ENCODE data around the gene ULK1.

The ULK1 gene

DNA sequence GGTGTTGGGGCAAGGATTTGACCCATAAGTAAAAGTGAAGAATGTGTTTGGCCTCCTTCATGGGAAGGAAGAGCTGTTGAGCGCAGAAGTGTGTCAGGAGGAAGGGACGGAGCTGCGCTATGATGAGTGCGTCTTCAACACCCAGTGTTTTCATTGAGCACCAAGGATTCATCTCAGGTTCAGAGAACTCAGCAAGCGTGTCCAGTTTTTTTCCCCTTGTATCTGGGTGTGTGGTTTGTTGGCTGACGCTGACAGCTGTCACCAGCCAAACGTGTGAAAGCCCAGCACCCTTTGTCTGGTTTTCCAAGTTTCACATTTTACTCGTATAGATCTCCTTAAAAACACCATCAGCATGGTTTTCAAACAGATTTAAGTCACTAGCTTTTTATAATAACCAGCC is 67.6 kb downstream of the ULK1 start:
- in situ Hi-C loops (cut with MboI; ENCODE audit: low sequenced_read_pairs): no loop called here

DNA sequence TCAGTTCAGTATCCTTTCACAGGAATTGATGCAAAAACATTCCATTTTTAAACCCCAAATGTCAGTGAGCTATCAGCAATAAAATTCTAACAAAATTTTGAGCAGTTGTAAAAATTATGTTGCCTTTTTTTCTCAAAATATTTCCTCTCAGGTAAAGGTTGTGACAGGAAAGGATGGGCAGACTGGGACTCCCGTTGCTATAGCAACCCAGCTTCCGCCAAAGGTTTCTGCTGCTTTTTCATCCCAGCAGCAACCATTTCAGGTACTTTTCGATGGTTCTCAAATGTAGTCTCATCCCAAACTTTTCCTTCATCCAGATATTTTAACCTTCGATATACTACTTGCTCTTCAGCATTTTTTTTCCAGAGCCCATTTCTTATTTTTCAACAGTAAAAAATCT is 69.0 kb downstream of the ULK1 start:
- in situ Hi-C loops (cut with MboI; ENCODE audit: low sequenced_read_pairs): no loop called here

DNA sequence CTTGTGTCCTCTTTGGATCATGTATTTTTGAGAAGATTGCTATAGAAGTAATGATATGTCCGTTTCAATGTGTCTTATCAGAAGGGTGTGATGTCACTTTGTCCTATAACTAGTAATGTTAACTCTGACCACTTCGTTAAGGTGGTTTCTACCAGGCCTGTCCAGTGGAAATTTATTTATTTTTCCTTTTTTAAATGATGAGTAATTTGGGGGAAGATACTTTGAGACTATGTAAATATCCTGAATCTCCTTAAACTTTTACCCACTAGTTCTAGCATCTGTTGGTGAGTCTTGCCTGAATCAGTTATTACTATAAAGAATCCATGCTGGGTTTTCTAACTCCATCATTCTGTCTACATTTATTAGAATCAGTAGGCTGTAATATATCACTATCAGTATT is 70.7 kb downstream of the ULK1 start:
- in situ Hi-C loops (cut with MboI; ENCODE audit: low sequenced_read_pairs): no loop called here

GRCh38 chr12:131971226-131971625 is 76.8 kb downstream of the ULK1 start:
- in situ Hi-C loops (cut with MboI; ENCODE audit: low sequenced_read_pairs): no loop called here
